Caco-2 (cell line): ENCODE results near the gene TRAF1. TPM values are rescaled to one million over a fixed set of nuclear protein-coding genes. Genes with fewer than 3 reads are reported as not detected.

Experiments
- BruUV-seq: library from RNA; stranded (reverse); fragments of 400-500 nt; replicated peaks from 2 replicates; lab custom pipeline; 2021; lab: Mats Ljungman, UMichigan
- CTCF ChIA-PET: fragments of 300-600 bp; sonication (Branson Sonifier 250); formaldehyde crosslinking; loops from one replicate; lab custom pipeline; 2022; ENCODE audit warnings: antibody characterized with exemption; lab: Charles Lee
- POLR2A ChIA-PET: fragments of 300-600 bp; sonication (Branson Sonifier 250); formaldehyde crosslinking; loops from one replicate; lab custom pipeline; 2022; ENCODE audit warnings: antibody characterized with exemption; lab: Charles Lee
- DNase-seq, 2 experiments: peaks; one replicate each; pipeline versions ENCODE4 v3.0.0 to v3.0.0-alpha.2; 2020 to 2022
- H3K27me3 ChIP-seq: replicated peaks from 2 replicates; pipeline ENCODE4 v1.6.0; 2011; ENCODE audit warnings: low read length; ENCODE audit not compliant: control insufficient read depth, insufficient read depth
- H3K36me3 ChIP-seq: 2 replicates; pipeline ENCODE4 v1.5.1; 2011; ENCODE audit warnings: low read length; ENCODE audit not compliant: control insufficient read depth, insufficient read depth
- H3K4me1 ChIP-seq: fragments of 250-450 bp; sonication (Bioruptor Pico); 2 replicates; pipeline ENCODE4 v1.5.1; 2020; ENCODE audit warnings: mild to moderate bottlenecking
- H3K4me3 ChIP-seq: 2 replicates; pipeline ENCODE4 v1.5.1; 2011; ENCODE audit warnings: low read depth, mild to moderate bottlenecking, control low read depth, low read length
- H3K9me3 ChIP-seq: fragments of 250-450 bp; sonication (Bioruptor Pico); 2 replicates; pipeline ENCODE4 v1.5.1; 2020; ENCODE audit warnings: mild to moderate bottlenecking, moderate library complexity
- H3K27ac Mint-ChIP-seq: one replicate; pipeline ENCODE4 v1.8.0; 2022; ENCODE audit warnings: mixed read lengths; ENCODE audit not compliant: unreplicated experiment
- H3K27me3 Mint-ChIP-seq: one replicate; pipeline ENCODE4 v1.8.0; 2022; ENCODE audit warnings: mixed read lengths; ENCODE audit not compliant: insufficient read depth, unreplicated experiment
- H3K36me3 Mint-ChIP-seq: one replicate; pipeline ENCODE4 v1.8.0; 2022; ENCODE audit warnings: mild to moderate bottlenecking, mixed read lengths; ENCODE audit not compliant: insufficient read depth, unreplicated experiment
- H3K4me1 Mint-ChIP-seq: one replicate; pipeline ENCODE4 v1.8.0; 2022; ENCODE audit warnings: low read depth, mixed read lengths; ENCODE audit not compliant: unreplicated experiment
- H3K4me3 Mint-ChIP-seq: one replicate; pipeline ENCODE4 v1.8.0; 2022; ENCODE audit warnings: mild to moderate bottlenecking, moderate library complexity, mixed read lengths; ENCODE audit not compliant: unreplicated experiment
- H3K9me3 Mint-ChIP-seq: one replicate; pipeline ENCODE4 v1.8.0; 2022; ENCODE audit warnings: mixed read lengths; ENCODE audit not compliant: unreplicated experiment
- intact Hi-C: fragments of 100-400 bp; cut with micrococcal nuclease; formaldehyde crosslinking; loops from one replicate; pipeline ENCODE4 v1.10.0; 2022; ENCODE audit not compliant: unreplicated experiment
- total RNA-seq: library from RNA; stranded (reverse); gene quantifications from 2 replicates; pipeline ENCODE4 v1.2.3, GENCODE V29; 2022
- TF ChIP-seq, protein P1 (sequence below), 2 experiments: fragments of 200-600 bp in 1 of 2; IDR thresholded peaks; 1 replicate in 1 of 2; 2 replicates in 1 of 2; pipeline versions ENCODE4 v1.5.1 to v1.8.0; 2011 to 2022; ENCODE audit warnings: antibody characterized with exemption in 1 of 2, control low read depth in 1 of 2, inconsistent platforms in 1 of 2, low read depth in 1 of 2, low read length in 1 of 2, mild to moderate bottlenecking in 1 of 2, moderate library complexity in 1 of 2; ENCODE audit not compliant: insufficient read depth in 1 of 2, severe bottlenecking in 1 of 2, unreplicated experiment in 1 of 2

Gene TRAF1
- total RNA-seq, 1 experiment from 2014 or later: 1.1 TPM

DNA sequence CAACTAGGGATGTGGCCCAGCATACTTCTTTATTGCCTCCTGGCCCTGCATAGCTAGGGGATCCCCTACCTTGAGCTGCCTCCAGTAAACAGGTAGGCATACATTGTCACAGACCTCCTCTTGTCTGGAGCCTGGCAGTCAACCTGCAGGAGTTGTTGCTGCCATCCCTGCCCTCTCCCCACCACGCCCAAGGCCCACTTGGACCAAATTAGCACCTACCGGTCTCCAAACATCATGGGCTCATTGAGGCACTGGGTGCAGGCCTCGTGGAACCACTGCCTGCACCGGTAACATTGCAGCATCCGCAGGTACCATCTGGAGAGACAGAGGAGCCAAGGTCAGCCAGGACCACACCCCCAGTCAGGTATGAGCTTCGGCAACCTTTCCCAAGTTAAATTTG, 59.9 kb downstream of the TRAF1 start:
- ChIA-PET CTCF (no interaction called here), POLR2A (no interaction called here)
- peaks cover 21% of the 10 kb centered on the region for H3K36me3 Mint-ChIP-seq

DNA sequence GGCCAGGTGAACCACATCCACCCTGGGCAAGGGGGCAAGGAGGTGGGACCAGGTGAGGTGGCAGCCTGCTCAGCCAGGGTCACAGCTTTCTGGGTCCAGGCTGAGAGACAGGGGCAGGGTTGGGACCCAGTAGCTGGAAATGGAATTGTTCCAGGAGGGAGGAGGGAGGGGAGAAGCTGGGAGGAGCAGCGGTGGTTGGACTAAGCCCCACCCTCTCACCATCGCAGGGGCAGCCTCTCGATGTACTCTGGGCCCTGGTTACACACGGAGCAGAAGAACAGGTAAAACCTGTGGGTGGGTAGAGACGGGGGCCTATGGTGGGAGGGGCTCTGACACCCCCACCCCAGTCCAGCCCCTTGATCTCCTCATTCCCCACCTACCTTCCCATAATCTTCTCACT, 60.8 kb downstream of the TRAF1 start:
- H3K4me1 Mint-ChIP-seq: peaks cover 8% of the 10 kb centered on the region
- Histone ChIP-seq H3K4me1 (peaks cover 5% of the 10 kb centered on the region), H3K36me3 (peaks cover 1% of the 10 kb centered on the region), H3K4me3 (no peak overlapping the region), H3K27me3 (no peaks in the 10 kb centered on the region), H3K9me3 (no peaks in the 10 kb centered on the region)
- CTCF ChIA-PET: no interaction called here
- H3K9me3 Mint-ChIP-seq: no peaks in the 10 kb centered on the region
- intact Hi-C loops: no loop called here
- DNase-seq: no peak
- H3K4me3 Mint-ChIP-seq: no peak overlapping the region
- no TSS peak for BruUV-seq
- no peak overlapping the region for H3K27ac Mint-ChIP-seq
- POLR2A ChIA-PET: no interaction called here
- TF ChIP-seq, protein P1, sequence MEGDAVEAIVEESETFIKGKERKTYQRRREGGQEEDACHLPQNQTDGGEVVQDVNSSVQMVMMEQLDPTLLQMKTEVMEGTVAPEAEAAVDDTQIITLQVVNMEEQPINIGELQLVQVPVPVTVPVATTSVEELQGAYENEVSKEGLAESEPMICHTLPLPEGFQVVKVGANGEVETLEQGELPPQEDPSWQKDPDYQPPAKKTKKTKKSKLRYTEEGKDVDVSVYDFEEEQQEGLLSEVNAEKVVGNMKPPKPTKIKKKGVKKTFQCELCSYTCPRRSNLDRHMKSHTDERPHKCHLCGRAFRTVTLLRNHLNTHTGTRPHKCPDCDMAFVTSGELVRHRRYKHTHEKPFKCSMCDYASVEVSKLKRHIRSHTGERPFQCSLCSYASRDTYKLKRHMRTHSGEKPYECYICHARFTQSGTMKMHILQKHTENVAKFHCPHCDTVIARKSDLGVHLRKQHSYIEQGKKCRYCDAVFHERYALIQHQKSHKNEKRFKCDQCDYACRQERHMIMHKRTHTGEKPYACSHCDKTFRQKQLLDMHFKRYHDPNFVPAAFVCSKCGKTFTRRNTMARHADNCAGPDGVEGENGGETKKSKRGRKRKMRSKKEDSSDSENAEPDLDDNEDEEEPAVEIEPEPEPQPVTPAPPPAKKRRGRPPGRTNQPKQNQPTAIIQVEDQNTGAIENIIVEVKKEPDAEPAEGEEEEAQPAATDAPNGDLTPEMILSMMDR (IDR thresholded peaks at IDR 0.05; ENCODE audit: insufficient read depth in 1 of 2, low read depth in 1 of 2, low read length in 1 of 2, severe bottlenecking in 1 of 2, unreplicated experiment in 1 of 2): no peak
- H3K36me3 Mint-ChIP-seq: peaks cover 16% of the 10 kb centered on the region
- no peaks in the 10 kb centered on the region for H3K27me3 Mint-ChIP-seq

More for the DNA sequence above, 59.9 kb downstream of the TRAF1 start:
- no peak overlapping the region for H3K4me3 Mint-ChIP-seq
- H3K27ac Mint-ChIP-seq: no peak overlapping the region
- intact Hi-C loops: no loop called here
- no peaks in the 10 kb centered on the region for H3K27me3 Mint-ChIP-seq
- DNase-seq: no peak
- no TSS peak for BruUV-seq
- no peaks in the 10 kb centered on the region for H3K27me3 ChIP-seq
- H3K4me3 ChIP-seq: no peak overlapping the region
- TF ChIP-seq, protein P1 (IDR thresholded peaks at IDR 0.05; ENCODE audit: insufficient read depth in 1 of 2, low read depth in 1 of 2, low read length in 1 of 2, severe bottlenecking in 1 of 2, unreplicated experiment in 1 of 2): no peak
- H3K36me3 ChIP-seq: peaks cover 1% of the 10 kb centered on the region
- peaks cover 5% of the 10 kb centered on the region for H3K4me1 ChIP-seq
- no peaks in the 10 kb centered on the region for H3K9me3 Mint-ChIP-seq
- H3K4me1 Mint-ChIP-seq: peaks cover 6% of the 10 kb centered on the region
- no peaks in the 10 kb centered on the region for H3K9me3 ChIP-seq

DNA sequence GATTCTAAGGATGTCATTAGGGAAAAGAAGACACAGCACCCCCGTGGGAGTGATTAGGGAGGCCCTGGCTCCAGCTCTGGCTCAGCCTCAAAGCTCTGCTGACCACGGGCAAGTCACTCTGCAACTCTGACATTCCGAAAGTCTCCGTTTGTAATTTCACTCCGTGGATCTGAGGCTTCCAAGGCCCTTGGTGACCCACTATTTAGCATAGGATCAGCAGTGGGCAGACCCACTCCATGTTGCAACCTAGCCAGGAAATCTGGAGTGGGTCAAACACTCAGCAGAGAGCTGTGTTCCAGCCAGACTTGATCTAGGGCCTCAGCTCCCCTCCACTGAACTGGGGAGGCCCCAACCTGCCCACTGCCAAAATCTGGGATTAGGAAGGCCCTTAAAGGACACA, 61.4 kb downstream of the TRAF1 start:
- H3K4me1 Mint-ChIP-seq: peaks cover 14% of the 10 kb centered on the region
- no peaks in the 10 kb centered on the region for H3K9me3 Mint-ChIP-seq
- no peaks in the 10 kb centered on the region for H3K9me3 ChIP-seq
- ChIA-PET POLR2A (no interaction called here), CTCF (no interaction called here)
- peaks cover 5% of the 10 kb centered on the region for H3K4me1 ChIP-seq
- H3K36me3 ChIP-seq: peaks cover under 1% of the 10 kb centered on the region
- intact Hi-C loops: no loop called here
- BruUV-seq: no TSS peak
- peaks cover 18% of the 10 kb centered on the region for H3K36me3 Mint-ChIP-seq
- no peaks in the 10 kb centered on the region for H3K27me3 ChIP-seq
- no peak for DNase-seq
- H3K27ac Mint-ChIP-seq: no peak overlapping the region
- H3K4me3 Mint-ChIP-seq: no peak overlapping the region
- TF ChIP-seq, protein P1 (IDR thresholded peaks at IDR 0.05; ENCODE audit: insufficient read depth in 1 of 2, low read depth in 1 of 2, low read length in 1 of 2, severe bottlenecking in 1 of 2, unreplicated experiment in 1 of 2): no peak
- H3K4me3 ChIP-seq: no peak overlapping the region
- H3K27me3 Mint-ChIP-seq: no peaks in the 10 kb centered on the region
